DND-41 (cell line): ENCODE measurements around the gene MTA3.
"Not testable (repeated sequence)": the region's sequence is repeated elsewhere in the genome, so short reads cannot be mapped to it uniquely, and the experiment has no call there.

Source experiments
- ATAC-seq: fragments of 200-7000 bp; cut with Tn5 transposase; 3 replicates; pipeline ENCODE4 v1.9.1; 2021; ENCODE audit warnings: low read depth; ENCODE audit not compliant: insufficient read depth
- DNase-seq: peaks from one replicate; pipeline ENCODE4 v3.0.0-alpha.2; 2020
- H2AFZ ChIP-seq: 2 replicates; pipeline ENCODE4 v1.6.0; 2012; ENCODE audit warnings: low read depth, low read length
- H3K27ac ChIP-seq: 2 replicates; pipeline ENCODE4 v1.5.1; 2012; ENCODE audit warnings: low read length, inconsistent platforms
- H3K27me3 ChIP-seq: fragments of 200-600 bp; sonication (generic); 2 replicates; pipeline ENCODE4 v1.6.0; 2012; ENCODE audit warnings: low read length, mild to moderate bottlenecking, inconsistent platforms; ENCODE audit not compliant: insufficient read depth, poor library complexity
- H3K36me3 ChIP-seq: 2 replicates; pipeline ENCODE4 v1.5.1; 2012; ENCODE audit warnings: low read length, inconsistent platforms; ENCODE audit not compliant: insufficient read depth
- H3K4me1 ChIP-seq: 2 replicates; pipeline ENCODE4 v1.5.1; 2012; ENCODE audit warnings: mild to moderate bottlenecking, low read length; ENCODE audit not compliant: insufficient read depth
- H3K4me2 ChIP-seq: 2 replicates; pipeline ENCODE4 v1.6.0; 2012; ENCODE audit warnings: mild to moderate bottlenecking, moderate library complexity, low read length, inconsistent platforms; ENCODE audit not compliant: insufficient read depth
- H3K4me3 ChIP-seq, 2 experiments: fragments of 200-600 bp in 1 of 2; shearing (Covaris generic) in 1 of 2; 2 replicates each; pipeline ENCODE4 v1.5.1; 2012 to 2016; ENCODE audit warnings: inconsistent platforms in 2 of 2, low read length in 2 of 2, mild to moderate bottlenecking in 2 of 2, low read depth in 1 of 2, moderate library complexity in 1 of 2
- H3K79me2 ChIP-seq: 2 replicates; pipeline ENCODE4 v1.6.0; 2012; ENCODE audit warnings: low read length, inconsistent platforms; ENCODE audit not compliant: insufficient read depth
- H3K9ac ChIP-seq: 2 replicates; pipeline ENCODE4 v1.6.0; 2012; ENCODE audit warnings: low read depth, mild to moderate bottlenecking, inconsistent platforms, low read length, moderate library complexity
- H3K9me3 ChIP-seq: 2 replicates; pipeline ENCODE4 v1.5.1; 2012; ENCODE audit warnings: low read length, moderate library complexity, mild to moderate bottlenecking, inconsistent platforms; ENCODE audit not compliant: insufficient read depth, severe bottlenecking
- H4K20me1 ChIP-seq: 2 replicates; pipeline ENCODE4 v1.6.0; 2012; ENCODE audit warnings: low read length; ENCODE audit not compliant: insufficient read depth
- CTCF ChIP-seq: IDR thresholded peaks from 2 replicates; pipeline ENCODE4 v1.5.1; 2012; ENCODE audit warnings: borderline replicate concordance, low read length, moderate library complexity, mild to moderate bottlenecking; ENCODE audit not compliant: poor library complexity, severe bottlenecking; ENCODE audit errors: extremely low read depth
- EZH2 ChIP-seq: IDR thresholded peaks from 3 replicates; pipeline ENCODE4 v1.6.1; 2012; ENCODE audit warnings: borderline replicate concordance, low read depth, mild to moderate bottlenecking, moderate library complexity, low read length, inconsistent platforms; ENCODE audit not compliant: severe bottlenecking

Gene MTA3

GRCh38 chr2:42638080-42638784 is 69.8 kb downstream of the MTA3 start:
- ATAC-seq = no peak
- DNase-seq = no peak
- H3K4me3 ChIP-seq = no peak overlapping the region
- no peak overlapping the region for H2AFZ ChIP-seq
- peaks cover 21% of the 10 kb centered on the region for H3K36me3 ChIP-seq
- H3K27ac ChIP-seq = no peak overlapping the region
- H3K27me3 ChIP-seq = no peaks in the 10 kb centered on the region
- no peaks in the 10 kb centered on the region for H4K20me1 ChIP-seq
- no peak overlapping the region for H3K9ac ChIP-seq
- TF ChIP-seq CTCF (no peak), EZH2 (no peak)
- peaks cover 22% of the 10 kb centered on the region for H3K79me2 ChIP-seq
- H3K9me3 ChIP-seq = no peaks in the 10 kb centered on the region
- H3K4me2 ChIP-seq = no peak overlapping the region
- H3K4me1 ChIP-seq = no peaks in the 10 kb centered on the region

GRCh38 chr2:42639340-42640077 is 71.1 kb downstream of the MTA3 start:
- TF ChIP-seq EZH2 (no peak), CTCF (no peak)
- H3K27ac ChIP-seq = no peak overlapping the region
- ATAC-seq (no peak), DNase-seq (no peak)
- no peaks in the 10 kb centered on the region for H3K4me1 ChIP-seq
- H3K79me2 ChIP-seq = peaks cover 20% of the 10 kb centered on the region
- no peaks in the 10 kb centered on the region for H3K27me3 ChIP-seq
- H2AFZ ChIP-seq = no peak overlapping the region
- peaks cover 33% of the 10 kb centered on the region for H3K36me3 ChIP-seq
- no peak overlapping the region for H3K9ac ChIP-seq
- no peak overlapping the region for H3K4me3 ChIP-seq
- no peaks in the 10 kb centered on the region for H4K20me1 ChIP-seq
- H3K9me3 ChIP-seq = no peaks in the 10 kb centered on the region
- no peak overlapping the region for H3K4me2 ChIP-seq

- no peak for DNase-seq
- H3K4me1 ChIP-seq = no peaks in the 10 kb centered on the region
- ATAC-seq = no peak
- no peak overlapping the region for H2AFZ ChIP-seq
- no peak for TF ChIP-seq CTCF
- TF ChIP-seq EZH2 = no peak
- peaks cover 40% of the 10 kb centered on the region for H3K36me3 ChIP-seq
- H3K27me3 ChIP-seq = no peaks in the 10 kb centered on the region
- no peak overlapping the region for H3K9ac ChIP-seq
- no peak overlapping the region for H3K4me3 ChIP-seq
- H3K27ac ChIP-seq = no peak overlapping the region
- H4K20me1 ChIP-seq = no peaks in the 10 kb centered on the region
- H3K4me2 ChIP-seq = no peak overlapping the region
- peaks cover 20% of the 10 kb centered on the region for H3K79me2 ChIP-seq
- H3K9me3 ChIP-seq = no peaks in the 10 kb centered on the region
Observed at GRCh38 chr2:42640261-42640660, 71.8 kb downstream of the MTA3 start.

GRCh38 chr2:42642371-42642770 is 73.9 kb downstream of the MTA3 start:
- H3K27ac ChIP-seq, H4K20me1 ChIP-seq, H3K9ac ChIP-seq, H3K4me2 ChIP-seq, H3K9me3 ChIP-seq, H2AFZ ChIP-seq, H3K4me3 ChIP-seq, DNase-seq, H3K4me1 ChIP-seq, ATAC-seq, H3K27me3 ChIP-seq: not testable (repeated sequence)
- peaks cover 55% of the 10 kb centered on the region for H3K36me3 ChIP-seq
- H3K79me2 ChIP-seq = peaks cover 10% of the 10 kb centered on the region
